Urothelium cell line (cell line): Measurements from ENCODE around the gene CFAP300.

Experiments
- DNase-seq: peaks from one replicate; pipeline ENCODE4 v3.0.0; 2011; ENCODE audit warnings: low spot score, mixed read lengths
- FAIRE-seq: peaks from 2 replicates; lab custom pipeline; 2011; peaks lifted over from hg19 to GRCh38; lab: Jason Lieb, UNC

CFAP300 gene

GRCh38 chr11:102119997-102120396 is 72.8 kb downstream of the CFAP300 start:
- no peak for DNase-seq
- no peak for FAIRE-seq

- no peak for FAIRE-seq
Observed at GRCh38 chr11:102120437-102120973, 73.3 kb downstream of the CFAP300 start.

GRCh38 chr11:102121329-102121728 is 74.1 kb downstream of the CFAP300 start:
- no peak for FAIRE-seq

More at GRCh38 chr11:102120437-102120973, 73.3 kb downstream of the CFAP300 start:
- no peak for DNase-seq

More at GRCh38 chr11:102121329-102121728, 74.1 kb downstream of the CFAP300 start:
- DNase-seq, result no peak
